H9 (cell line): ENCODE results near the gene HBP1. TPM values are rescaled to one million over a fixed set of nuclear protein-coding genes. Genes with fewer than 3 reads are reported as not detected.

ENCODE experiments used
- DNase-seq: peaks from one replicate; pipeline ENCODE4 v3.0.0-alpha.2; 2017
- H2AFZ ChIP-seq: one replicate; pipeline ENCODE4 v1.6.1; 2013; ENCODE audit warnings: mild to moderate bottlenecking, low read length, control low read depth, moderate library complexity
- H2AK5ac ChIP-seq: 2 replicates; pipeline ENCODE4 v1.6.1; 2013; ENCODE audit warnings: low read length, control low read depth, mixed read lengths; ENCODE audit not compliant: insufficient read length
- H2BK120ac ChIP-seq: one replicate; pipeline ENCODE4 v1.6.1; 2013; ENCODE audit warnings: low read depth, mild to moderate bottlenecking, low read length, control low read depth, inconsistent platforms; ENCODE audit not compliant: poor library complexity, severe bottlenecking
- H2BK12ac ChIP-seq: 2 replicates; pipeline ENCODE4 v1.6.1; 2013; ENCODE audit warnings: low read length, control low read depth, mixed read lengths, low read depth; ENCODE audit not compliant: insufficient read length
- H2BK15ac ChIP-seq: 2 replicates; pipeline ENCODE4 v1.6.1; 2013; ENCODE audit warnings: low read depth, low read length, control low read depth
- H2BK20ac ChIP-seq: one replicate; pipeline ENCODE4 v1.6.1; 2013; ENCODE audit warnings: low read depth, mild to moderate bottlenecking, low read length, control low read depth, inconsistent platforms; ENCODE audit not compliant: poor library complexity, severe bottlenecking
- H2BK5ac ChIP-seq: 2 replicates; pipeline ENCODE4 v1.6.1; 2013; ENCODE audit warnings: low read length, control low read depth, mixed read lengths; ENCODE audit not compliant: insufficient read length
- H3K14ac ChIP-seq: 2 replicates; pipeline ENCODE4 v1.6.1; 2013; ENCODE audit warnings: low read length, control low read depth; ENCODE audit not compliant: insufficient read depth
- H3K18ac ChIP-seq: 2 replicates; pipeline ENCODE4 v1.6.1; 2013; ENCODE audit warnings: low read depth, mild to moderate bottlenecking, mixed read lengths, low read length, control low read depth; ENCODE audit not compliant: insufficient read length
- H3K23ac ChIP-seq: 2 replicates; pipeline ENCODE4 v1.6.1; 2013; ENCODE audit warnings: low read length, control low read depth, mixed read lengths, low read depth; ENCODE audit not compliant: insufficient read length
- H3K23me2 ChIP-seq: 2 replicates; pipeline ENCODE4 v1.6.1; 2013; ENCODE audit warnings: low read depth, mild to moderate bottlenecking, mixed read lengths, low read length, control low read depth; ENCODE audit not compliant: insufficient read length, poor library complexity, severe bottlenecking
- H3K27ac ChIP-seq: 2 replicates; pipeline ENCODE4 v1.5.1; 2013; ENCODE audit warnings: low read length, control low read depth, mixed read lengths, low read depth; ENCODE audit not compliant: insufficient read length
- H3K27me3 ChIP-seq: 2 replicates; pipeline ENCODE4 v1.6.1; 2013; ENCODE audit warnings: low read length, control low read depth, inconsistent platforms; ENCODE audit not compliant: insufficient read depth
- H3K4ac ChIP-seq: 2 replicates; pipeline ENCODE4 v1.6.1; 2013; ENCODE audit warnings: low read depth, mild to moderate bottlenecking, control low read depth, inconsistent platforms, low read length, moderate library complexity
- H3K4me1 ChIP-seq: 2 replicates; pipeline ENCODE4 v1.6.1; 2013; ENCODE audit warnings: low read length, control low read depth, inconsistent platforms; ENCODE audit not compliant: insufficient read depth
- H3K4me2 ChIP-seq: 2 replicates; pipeline ENCODE4 v1.6.1; 2013; ENCODE audit warnings: low read length, control low read depth, mixed read lengths; ENCODE audit not compliant: insufficient read length, insufficient read depth
- H3K56ac ChIP-seq: 2 replicates; pipeline ENCODE4 v1.6.1; 2013; ENCODE audit warnings: low read depth, mild to moderate bottlenecking, mixed read lengths, low read length, control low read depth; ENCODE audit not compliant: insufficient read length
- H3K79me1 ChIP-seq: 2 replicates; pipeline ENCODE4 v1.6.1; 2013; ENCODE audit warnings: low read depth, mild to moderate bottlenecking, moderate library complexity, low read length, control low read depth, inconsistent platforms; ENCODE audit not compliant: insufficient read depth, poor library complexity, severe bottlenecking
- H3K79me2 ChIP-seq: 2 replicates; pipeline ENCODE4 v1.6.1; 2013; ENCODE audit warnings: low read length, control low read depth, inconsistent platforms; ENCODE audit not compliant: insufficient read depth
- H3K9ac ChIP-seq: 2 replicates; pipeline ENCODE4 v1.6.1; 2013; ENCODE audit warnings: low read length, control low read depth, mixed read lengths; ENCODE audit not compliant: insufficient read length; ENCODE audit errors: extremely low read depth
- H3K9me3 ChIP-seq: one replicate; pipeline ENCODE4 v1.6.1; 2013; ENCODE audit warnings: low read depth, low read length, inconsistent platforms; ENCODE audit not compliant: control insufficient read depth
- H3T11ph ChIP-seq: one replicate; pipeline ENCODE4 v1.6.1; 2013; ENCODE audit warnings: mild to moderate bottlenecking, low read length, control low read depth, inconsistent platforms
- H4K20me1 ChIP-seq: one replicate; pipeline ENCODE4 v1.6.1; 2013; ENCODE audit not compliant: control insufficient read depth, insufficient read length, insufficient read depth
- H4K5ac ChIP-seq: 2 replicates; pipeline ENCODE4 v1.6.1; 2013; ENCODE audit warnings: low read depth, mild to moderate bottlenecking, mixed read lengths, low read length, control low read depth; ENCODE audit not compliant: insufficient read length
- H4K8ac ChIP-seq: replicated peaks from 2 replicates; pipeline ENCODE4 v1.6.1; 2013; ENCODE audit warnings: low read length, control low read depth, mixed read lengths, low read depth; ENCODE audit not compliant: insufficient read length
- H4K91ac ChIP-seq: 2 replicates; pipeline ENCODE4 v1.6.1; 2013; ENCODE audit warnings: low read depth, mild to moderate bottlenecking, moderate library complexity, mixed read lengths, low read length, control low read depth; ENCODE audit not compliant: insufficient read length
- H3K27ac Mint-ChIP-seq, 3 experiments: 2 replicates in 2 of 3; 3 replicates in 1 of 3; pipeline ENCODE4 v1.8.0; 2020 to 2021; ENCODE audit warnings: mixed read lengths in 3 of 3, mild to moderate bottlenecking in 1 of 3, moderate library complexity in 1 of 3
- H3K27me3 Mint-ChIP-seq: 2 replicates; pipeline ENCODE4 v1.8.0; 2021; ENCODE audit warnings: low read depth, mild to moderate bottlenecking, moderate library complexity, mixed read lengths
- H3K36me3 Mint-ChIP-seq, 3 experiments: 2 replicates in 2 of 3; 3 replicates in 1 of 3; pipeline ENCODE4 v1.8.0; 2020 to 2021; ENCODE audit warnings: low read depth in 3 of 3, mixed read lengths in 3 of 3; ENCODE audit not compliant: insufficient read depth in 1 of 3
- H3K4me1 Mint-ChIP-seq, 2 experiments: 2 replicates each; pipeline ENCODE4 v1.8.0; 2020; ENCODE audit warnings: mixed read lengths in 2 of 2
- H3K4me3 Mint-ChIP-seq, 2 experiments: 2 replicates in 1 of 2; 3 replicates in 1 of 2; pipeline ENCODE4 v1.8.0; 2020 to 2021; ENCODE audit warnings: mild to moderate bottlenecking in 2 of 2, mixed read lengths in 2 of 2, moderate library complexity in 1 of 2
- H3K9me3 Mint-ChIP-seq, 2 experiments: 2 replicates in 1 of 2; 3 replicates in 1 of 2; pipeline ENCODE4 v1.8.0; 2020; ENCODE audit warnings: mild to moderate bottlenecking in 2 of 2, mixed read lengths in 2 of 2, moderate library complexity in 1 of 2
- WGBS: extraction: QIAGEN DNeasy Blood & Tissue Kit; methylation state at CpG from one replicate; pipeline ENCODE4 v1.1.7; 2013; ENCODE audit warnings: missing lambda C conversion rate, low lambda C conversion rate, mixed read lengths; ENCODE audit not compliant: insufficient read length; ENCODE audit errors: extremely low coverage; 5-methylcytosine and 5-hydroxymethylcytosine counted together
- total RNA-seq: library from RNA; stranded (reverse); gene quantifications from 2 replicates; pipeline ENCODE4 v1.2.1, GENCODE V29; 2021
- TF ChIP-seq, protein P1 (sequence below): fragments of 200-600 bp; sonication (generic); conservative IDR thresholded peaks from 3 replicates; pipeline ENCODE4 v1.8.0; 2021; ENCODE audit warnings: antibody characterized with exemption, mild to moderate bottlenecking

HBP1 gene
- total RNA-seq, 1 experiment from 2014 or later: 27.6 TPM

DNA sequence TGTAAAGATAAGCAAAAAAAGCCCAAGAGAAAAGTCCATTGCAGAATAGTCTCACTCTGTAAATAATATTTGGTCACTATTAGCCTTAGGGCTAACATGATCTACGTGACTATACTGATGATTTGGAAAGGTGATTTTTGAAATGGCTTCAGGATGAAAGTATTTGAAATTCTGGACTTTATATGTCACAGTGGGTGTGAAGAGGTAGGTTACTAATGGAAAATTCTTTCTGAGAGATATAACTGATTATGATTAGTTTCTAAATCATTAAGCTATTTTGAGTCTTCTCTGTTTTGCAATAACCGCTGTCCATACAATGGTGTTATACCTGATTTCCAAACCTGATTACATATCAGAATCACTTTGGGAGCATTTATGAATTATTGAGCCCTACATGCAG lies 20.1 kb upstream of the HBP1 start:
- no peak for DNase-seq
- Histone ChIP-seq H3K4me2 (no peak overlapping the region), H4K8ac (no peak overlapping the region), H2BK5ac (no peak overlapping the region), H3K18ac (no peak overlapping the region), H3K9ac (no peak overlapping the region), H3K14ac (no peak overlapping the region), H3K4ac (no peak overlapping the region), H2BK120ac (no peak overlapping the region), H3K79me1 (no peaks in the 10 kb centered on the region), H2BK20ac (no peak overlapping the region), H2AFZ (no peak overlapping the region), H3K4me1 (peaks cover 2% of the 10 kb centered on the region; the same call in 1 of the 2 replicates), H4K5ac (no peak overlapping the region), H3K9me3 (no peaks in the 10 kb centered on the region), H3K23me2 (no peaks in the 10 kb centered on the region), H4K20me1 (no peaks in the 10 kb centered on the region), H3K27ac (no peak overlapping the region), H2AK5ac (no peak overlapping the region), H3K56ac (no peak overlapping the region), H3K79me2 (no peaks in the 10 kb centered on the region), H3T11ph (no peak overlapping the region), H3K23ac (no peak overlapping the region), H3K27me3 (no peaks in the 10 kb centered on the region), H2BK15ac (no peak overlapping the region), H4K91ac (no peak overlapping the region), H2BK12ac (no peak overlapping the region)
- peaks cover 0 to 8% (median 0%) of the 10 kb centered on the region in 3 experiments; a peak in 1 of 7 replicates for H3K36me3 Mint-ChIP-seq
- no peak overlapping the region for H3K4me3 Mint-ChIP-seq
- no peaks in the 10 kb centered on the region for H3K9me3 Mint-ChIP-seq
- TF ChIP-seq, protein P1, sequence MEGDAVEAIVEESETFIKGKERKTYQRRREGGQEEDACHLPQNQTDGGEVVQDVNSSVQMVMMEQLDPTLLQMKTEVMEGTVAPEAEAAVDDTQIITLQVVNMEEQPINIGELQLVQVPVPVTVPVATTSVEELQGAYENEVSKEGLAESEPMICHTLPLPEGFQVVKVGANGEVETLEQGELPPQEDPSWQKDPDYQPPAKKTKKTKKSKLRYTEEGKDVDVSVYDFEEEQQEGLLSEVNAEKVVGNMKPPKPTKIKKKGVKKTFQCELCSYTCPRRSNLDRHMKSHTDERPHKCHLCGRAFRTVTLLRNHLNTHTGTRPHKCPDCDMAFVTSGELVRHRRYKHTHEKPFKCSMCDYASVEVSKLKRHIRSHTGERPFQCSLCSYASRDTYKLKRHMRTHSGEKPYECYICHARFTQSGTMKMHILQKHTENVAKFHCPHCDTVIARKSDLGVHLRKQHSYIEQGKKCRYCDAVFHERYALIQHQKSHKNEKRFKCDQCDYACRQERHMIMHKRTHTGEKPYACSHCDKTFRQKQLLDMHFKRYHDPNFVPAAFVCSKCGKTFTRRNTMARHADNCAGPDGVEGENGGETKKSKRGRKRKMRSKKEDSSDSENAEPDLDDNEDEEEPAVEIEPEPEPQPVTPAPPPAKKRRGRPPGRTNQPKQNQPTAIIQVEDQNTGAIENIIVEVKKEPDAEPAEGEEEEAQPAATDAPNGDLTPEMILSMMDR: no peak
- WGBS: no CpG with 5 or more reads among the region's 2 CpGs
- H3K4me1 Mint-ChIP-seq: peaks cover 20 to 26% of the 10 kb centered on the region in 2 experiments
- H3K27me3 Mint-ChIP-seq: no peaks in the 10 kb centered on the region
- H3K27ac Mint-ChIP-seq: no peak overlapping the region
